PC-3 (cell line): ENCODE data around the gene PCSK1. TPM values are rescaled to one million over a fixed set of nuclear protein-coding genes. Genes with fewer than 3 reads are reported as not detected.

ENCODE experiments used
- ATAC-seq: fragments of 200-7000 bp; cut with Tn5 transposase; 2 replicates; pipeline ENCODE4 v1.9.1; 2020; ENCODE audit warnings: mild to moderate bottlenecking, moderate library complexity
- BruUV-seq: library from RNA; stranded (reverse); fragments of 400-500 nt; replicated peaks from 2 replicates; lab custom pipeline; 2021; lab: Mats Ljungman, UMichigan
- CTCF ChIA-PET: fragments of 300-600 bp; sonication (Branson Sonifier 250); formaldehyde crosslinking; loops from one replicate; lab custom pipeline; 2022; ENCODE audit warnings: antibody characterized with exemption; lab: Charles Lee
- POLR2A ChIA-PET: fragments of 300-600 bp; sonication (Branson Sonifier 250); formaldehyde crosslinking; loops from one replicate; lab custom pipeline; 2022; ENCODE audit warnings: antibody characterized with exemption; ENCODE audit not compliant: unreplicated experiment; lab: Charles Lee
- DNase-seq: peaks from one replicate; pipeline ENCODE4 v3.0.0-alpha.2; 2015
- H2AFZ ChIP-seq: fragments of 300-600 bp; sonication (generic); 2 replicates; pipeline ENCODE4 v1.6.0; 2016; ENCODE audit warnings: antibody characterized with exemption, low read length
- H3F3A ChIP-seq: fragments of 300-600 bp; sonication (generic); one replicate; pipeline ENCODE4 v1.6.0; 2017; ENCODE audit warnings: antibody characterized with exemption, low read length, control low read depth, mild to moderate bottlenecking; ENCODE audit not compliant: unreplicated experiment
- H3K27ac ChIP-seq: fragments of 300-600 bp; sonication (generic); 2 replicates; pipeline ENCODE4 v1.5.1; 2016; ENCODE audit warnings: mild to moderate bottlenecking, low read length
- H3K27me3 ChIP-seq: fragments of 300-600 bp; sonication (generic); 2 replicates; pipeline ENCODE4 v1.6.1; 2016; ENCODE audit warnings: low read length, mixed read lengths
- H3K36me3 ChIP-seq: fragments of 300-600 bp; sonication (generic); 2 replicates; pipeline ENCODE4 v1.6.1; 2016; ENCODE audit warnings: low read depth, mixed run types, low read length, mixed read lengths
- H3K4me1 ChIP-seq: fragments of 300-600 bp; sonication (generic); 2 replicates; pipeline ENCODE4 v1.5.1; 2016; ENCODE audit warnings: low read length; ENCODE audit not compliant: insufficient read depth
- H3K4me2 ChIP-seq: fragments of 300-600 bp; sonication (generic); 2 replicates; pipeline ENCODE4 v1.6.0; 2016; ENCODE audit warnings: low read length
- H3K4me3 ChIP-seq: fragments of 300-600 bp; sonication (generic); 2 replicates; pipeline ENCODE4 v1.5.1; 2016; ENCODE audit warnings: mild to moderate bottlenecking, low read length, mixed read lengths
- H3K79me2 ChIP-seq: fragments of 300-600 bp; sonication (generic); 2 replicates; pipeline ENCODE4 v1.6.1; 2017; ENCODE audit warnings: low read length, mixed read lengths
- H3K9ac ChIP-seq: fragments of 300-600 bp; sonication (generic); 2 replicates; pipeline ENCODE4 v1.6.0; 2016; ENCODE audit warnings: mild to moderate bottlenecking, low read length
- H3K9me2 ChIP-seq: fragments of 300-600 bp; sonication (generic); replicated peaks from 2 replicates; pipeline ENCODE4 v1.6.1; 2016; ENCODE audit warnings: mixed run types, low read length, mixed read lengths
- H3K9me3 ChIP-seq: fragments of 300-600 bp; sonication (generic); 2 replicates; pipeline ENCODE4 v1.6.1; 2016; ENCODE audit warnings: low read length, mixed read lengths
- H4K20me1 ChIP-seq: fragments of 300-600 bp; sonication (generic); 2 replicates; pipeline ENCODE4 v1.6.1; 2016; ENCODE audit warnings: low read length, mixed read lengths
- CTCF ChIP-seq: fragments of 300-600 bp; sonication (generic); conservative IDR thresholded peaks from 2 replicates; pipeline ENCODE4 v1.5.1; 2017; ENCODE audit warnings: antibody characterized with exemption, low read depth, mild to moderate bottlenecking, low read length
- EZH2 ChIP-seq: fragments of 300-600 bp; sonication (generic); IDR thresholded peaks from one replicate; pipeline ENCODE4 v1.6.1; 2017; ENCODE audit warnings: antibody characterized with exemption, mild to moderate bottlenecking, low read length; ENCODE audit not compliant: unreplicated experiment
- EZH2phosphoT487 ChIP-seq: fragments of 300-600 bp; sonication (generic); IDR thresholded peaks from 2 replicates; pipeline ENCODE4 v1.6.1; 2018; ENCODE audit warnings: mild to moderate bottlenecking, antibody characterized with exemption, low read length, borderline replicate concordance
- intact Hi-C: fragments of 100-400 bp; cut with micrococcal nuclease; formaldehyde crosslinking; loops from 2 replicates; pipeline ENCODE4 v1.9.0; 2023
- total RNA-seq: library from RNA; depleted of rRNA; stranded (reverse); fragments of >200 nt; gene quantifications from 2 replicates; pipeline ENCODE4 v1.2.3, GENCODE V29; 2014

PCSK1 gene
- total RNA-seq, 1 experiment from 2014 or later = not detected

DNA sequence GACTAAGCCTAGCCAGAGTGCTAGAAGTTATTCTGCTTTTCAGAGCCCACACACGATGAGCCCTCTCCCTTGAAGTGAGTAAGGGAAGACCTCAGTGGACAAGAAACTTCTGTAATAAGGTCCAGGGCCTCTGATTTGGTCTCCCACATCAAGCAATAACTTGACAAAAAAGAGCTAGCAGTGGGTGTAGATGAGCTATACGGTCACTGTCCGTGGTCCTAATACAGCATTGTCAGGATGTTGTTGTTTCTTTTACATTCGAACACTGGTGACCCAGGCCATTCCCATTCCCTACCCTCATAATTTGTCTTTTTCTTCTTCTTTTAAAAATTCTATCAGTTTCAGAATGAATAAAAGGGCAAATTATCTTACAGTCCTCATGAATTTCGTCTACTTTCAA, 5.2 kb downstream of the PCSK1 start:
- no peak for TF ChIP-seq EZH2
- Histone ChIP-seq H4K20me1 (no peaks in the 10 kb centered on the region), H3K9ac (no peak overlapping the region), H3K9me3 (no peaks in the 10 kb centered on the region), H3K79me2 (no peaks in the 10 kb centered on the region), H3K4me2 (no peak overlapping the region), H3K36me3 (no peaks in the 10 kb centered on the region), H3K4me1 (no peaks in the 10 kb centered on the region), H3K27me3 (peaks cover 3% of the 10 kb centered on the region; the same call in 1 of the 2 replicates), H3F3A (no peaks in the 10 kb centered on the region), H3K9me2 (no peaks in the 10 kb centered on the region), H3K4me3 (no peak overlapping the region), H3K27ac (no peak overlapping the region), H2AFZ (no peak overlapping the region)
- ATAC-seq (no peak), DNase-seq (no peak)
- no TSS peak for BruUV-seq
- ChIA-PET CTCF (no interaction called here), POLR2A (no interaction called here)
- intact Hi-C loops = no loop called here

DNA sequence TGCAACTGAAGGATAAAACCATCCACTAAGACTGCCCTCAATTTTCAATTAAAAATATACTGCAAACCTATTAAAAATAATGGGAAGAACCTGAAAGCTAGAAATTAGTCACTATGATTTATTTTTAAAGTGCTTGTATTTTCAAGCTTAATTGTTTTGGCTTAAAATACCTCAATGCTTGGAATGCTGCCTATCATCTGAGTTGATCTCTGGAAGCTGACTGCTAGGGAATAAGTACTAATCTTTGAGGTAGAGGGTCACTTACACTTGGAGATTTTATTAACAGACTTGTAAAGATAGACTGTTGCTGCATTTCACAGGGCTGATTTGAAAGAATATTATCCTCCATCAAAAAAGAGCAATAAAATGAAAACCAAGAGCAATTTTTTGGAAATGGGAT, 6.2 kb downstream of the PCSK1 start:
- Histone ChIP-seq H3K4me1 (no peaks in the 10 kb centered on the region), H3K27ac (no peak overlapping the region), H3F3A (no peaks in the 10 kb centered on the region), H3K4me3 (no peak overlapping the region), H3K79me2 (no peaks in the 10 kb centered on the region), H3K9me3 (no peaks in the 10 kb centered on the region), H3K36me3 (no peaks in the 10 kb centered on the region), H3K4me2 (no peak overlapping the region), H3K9ac (no peak overlapping the region), H4K20me1 (no peaks in the 10 kb centered on the region), H3K27me3 (peaks cover 3% of the 10 kb centered on the region; the same call in 1 of the 2 replicates), H2AFZ (no peak overlapping the region), H3K9me2 (no peaks in the 10 kb centered on the region)
- TF ChIP-seq EZH2 = no peak
- TF ChIP-seq CTCF = no peak
- TF ChIP-seq EZH2phosphoT487 = no peak
- intact Hi-C loops = no loop called here
- no TSS peak for BruUV-seq
- ATAC-seq (no peak), DNase-seq (no peak)
- ChIA-PET CTCF (no interaction called here), POLR2A (no interaction called here)

DNA sequence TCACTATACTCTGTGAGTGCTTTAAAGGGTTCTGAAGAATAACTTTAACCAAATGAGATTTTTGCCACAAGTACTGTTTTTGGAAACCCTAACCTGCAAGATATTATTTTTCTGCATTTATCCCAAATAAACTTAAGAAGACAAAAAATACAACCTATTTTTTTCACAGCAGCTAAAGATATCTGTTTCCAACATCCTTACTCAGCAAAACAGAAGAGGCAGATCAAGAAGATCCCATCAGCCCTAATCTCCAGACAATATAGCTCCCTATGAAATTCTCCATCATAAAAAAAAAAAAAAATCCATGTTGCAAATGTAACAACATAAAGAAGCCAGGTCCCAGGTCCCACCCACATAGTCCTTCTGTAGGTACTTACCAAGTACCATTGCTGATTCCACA, 7.6 kb downstream of the PCSK1 start:
- Histone ChIP-seq H3K27me3 (peaks cover 8% of the 10 kb centered on the region; the same call in 1 of the 2 replicates), H2AFZ (no peak overlapping the region), H3K9me2 (no peaks in the 10 kb centered on the region), H3K4me2 (no peak overlapping the region), H3K4me3 (no peak overlapping the region), H4K20me1 (no peaks in the 10 kb centered on the region), H3K9ac (no peak overlapping the region), H3K4me1 (no peaks in the 10 kb centered on the region), H3K9me3 (no peaks in the 10 kb centered on the region), H3K36me3 (no peaks in the 10 kb centered on the region), H3F3A (no peaks in the 10 kb centered on the region), H3K27ac (no peak overlapping the region), H3K79me2 (no peaks in the 10 kb centered on the region)
- intact Hi-C loops = no loop called here
- ATAC-seq = no peak
- TF ChIP-seq EZH2 = no peak
- TF ChIP-seq CTCF = no peak
- no peak for TF ChIP-seq EZH2phosphoT487
- CTCF ChIA-PET = no interaction called here
- no TSS peak for BruUV-seq
- no peak for DNase-seq
- POLR2A ChIA-PET = no interaction called here
